IMR-90 (cell line): ENCODE data around the gene NEK4.

Source experiments
- CTCF ChIP-seq: conservative IDR thresholded peaks from 2 replicates; pipeline ENCODE4 v1.5.1; 2012; ENCODE audit warnings: mild to moderate bottlenecking, low read depth, low read length, improper control_type of control experiment
- MXI1 ChIP-seq: IDR thresholded peaks from 2 replicates; pipeline ENCODE4 v1.6.1; 2012; ENCODE audit warnings: low read depth, mild to moderate bottlenecking, low read length, moderate library complexity, borderline replicate concordance
- POLR2A ChIP-seq: IDR thresholded peaks from 2 replicates; pipeline ENCODE4 v1.6.1; 2012; ENCODE audit warnings: mild to moderate bottlenecking, low read depth, low read length
- RFX5 ChIP-seq: IDR thresholded peaks from 2 replicates; pipeline ENCODE4 v1.8.0; 2012; ENCODE audit warnings: low read depth, mild to moderate bottlenecking, low read length, moderate library complexity
- SMC3 ChIP-seq: fragments of 150-350 bp; IDR thresholded peaks from 2 replicates; pipeline ENCODE4 v1.6.1; 2016; ENCODE audit warnings: low read depth, mild to moderate bottlenecking, antibody characterized with exemption, low read length, moderate library complexity
- USF2 ChIP-seq: fragments of 150-350 bp; IDR thresholded peaks from 2 replicates; pipeline ENCODE4 v1.6.1; 2017; ENCODE audit warnings: mild to moderate bottlenecking, antibody characterized with exemption, low read length, low read depth

GRCh38 chr3:52786330-52787215 lies 15.8 kb upstream of the NEK4 start:
- TF ChIP-seq CTCF (no peak), USF2 (no peak), POLR2A (no peak), RFX5 (no peak), SMC3 (no peak), MXI1 (no peak)
